ENCODE results near the gene CLRN3.

The CLRN3 gene

GRCh38 chr10:127890832-127891334 lies 1.9 kb downstream of the CLRN3 start:
- Histone ChIP-seq H3K4me3 (ENCODE audit: low read length) (no peak overlapping the region), H3K9ac (ENCODE audit: low read depth, low read length) (no peak overlapping the region), H3K27ac (ENCODE audit: low read depth, low read length) (no peak overlapping the region), H3K27me3 (ENCODE audit: insufficient read depth, low read length) (peaks cover 4% of the 10 kb centered on the region; the same call in 1 of the 2 replicates), H3K9me3 (ENCODE audit: insufficient read depth, low read depth, low read length) (no peaks in the 10 kb centered on the region), H3K36me3 (ENCODE audit: insufficient read depth, low read length) (no peaks in the 10 kb centered on the region), H3K4me1 (ENCODE audit: insufficient read depth, low read length) (no peaks in the 10 kb centered on the region)
- WGBS, result 84% methylated on average over 3 of the region's 3 CpGs

- Histone ChIP-seq H3K4me3 (ENCODE audit: low read length) (no peak overlapping the region), H3K36me3 (ENCODE audit: insufficient read depth, low read length) (no peaks in the 10 kb centered on the region), H3K27ac (ENCODE audit: low read depth, low read length) (no peak overlapping the region), H3K27me3 (ENCODE audit: insufficient read depth, low read length) (peaks cover 4% of the 10 kb centered on the region; the same call in 1 of the 2 replicates), H3K9me3 (ENCODE audit: insufficient read depth, low read depth, low read length) (no peaks in the 10 kb centered on the region), H3K9ac (ENCODE audit: low read depth, low read length) (no peak overlapping the region), H3K4me1 (ENCODE audit: insufficient read depth, low read length) (no peaks in the 10 kb centered on the region)
- WGBS, result 91% methylated on average over 3 of the region's 3 CpGs
These were observed 2.5 kb downstream of the CLRN3 start for GRCh38 chr10:127890216-127890615.

- H3K36me3 ChIP-seq (ENCODE audit: insufficient read depth, low read length), result no peaks in the 10 kb centered on the region
- no peaks in the 10 kb centered on the region for H3K4me1 ChIP-seq (ENCODE audit: insufficient read depth, low read length)
- no peak overlapping the region for H3K4me3 ChIP-seq (ENCODE audit: low read length)
- H3K27ac ChIP-seq (ENCODE audit: low read depth, low read length), result no peak overlapping the region
- H3K9ac ChIP-seq (ENCODE audit: low read depth, low read length), result no peak overlapping the region
- peaks cover 4% of the 10 kb centered on the region; the same call in 1 of the 2 replicates for H3K27me3 ChIP-seq (ENCODE audit: insufficient read depth, low read length)
- 90% methylated on average over 4 of the region's 4 CpGs for WGBS
- H3K9me3 ChIP-seq (ENCODE audit: insufficient read depth, low read depth, low read length), result no peaks in the 10 kb centered on the region
These were observed 3.0 kb downstream of the CLRN3 start for GRCh38 chr10:127889605-127890195.

- H3K27ac ChIP-seq (ENCODE audit: low read depth, low read length), result no peak overlapping the region
- no peak overlapping the region for H3K4me3 ChIP-seq (ENCODE audit: low read length)
- no peaks in the 10 kb centered on the region for H3K9me3 ChIP-seq (ENCODE audit: insufficient read depth, low read depth, low read length)
- H3K9ac ChIP-seq (ENCODE audit: low read depth, low read length), result no peak overlapping the region
- H3K4me1 ChIP-seq (ENCODE audit: insufficient read depth, low read length), result no peaks in the 10 kb centered on the region
- H3K27me3 ChIP-seq (ENCODE audit: insufficient read depth, low read length), result peaks cover 4% of the 10 kb centered on the region; the same call in 1 of the 2 replicates
- WGBS, result 95% methylated on average over 13 of the region's 13 CpGs
- no peaks in the 10 kb centered on the region for H3K36me3 ChIP-seq (ENCODE audit: insufficient read depth, low read length)
These were observed 4.0 kb downstream of the CLRN3 start for GRCh38 chr10:127888521-127889312.

- H3K27ac ChIP-seq (ENCODE audit: low read depth, low read length), result no peak overlapping the region
- H3K4me1 ChIP-seq (ENCODE audit: insufficient read depth, low read length), result no peaks in the 10 kb centered on the region
- WGBS, result 93% methylated on average over 16 of the region's 16 CpGs
These were observed 5.0 kb downstream of the CLRN3 start for GRCh38 chr10:127887541-127888415.

GRCh38 chr10:127886371-127887051 lies 6.2 kb downstream of the CLRN3 start:
- H3K36me3 ChIP-seq (ENCODE audit: insufficient read depth, low read length), result no peaks in the 10 kb centered on the region
- 95% methylated on average over 12 of the region's 12 CpGs for WGBS
- no peak overlapping the region for H3K27ac ChIP-seq (ENCODE audit: low read depth, low read length)
- H3K9me3 ChIP-seq (ENCODE audit: insufficient read depth, low read depth, low read length), result no peaks in the 10 kb centered on the region
- no peak overlapping the region for H3K4me3 ChIP-seq (ENCODE audit: low read length)
- H3K9ac ChIP-seq (ENCODE audit: low read depth, low read length), result no peak overlapping the region
- H3K4me1 ChIP-seq (ENCODE audit: insufficient read depth, low read length), result no peaks in the 10 kb centered on the region
- no peaks in the 10 kb centered on the region for H3K27me3 ChIP-seq (ENCODE audit: insufficient read depth, low read length)

More at GRCh38 chr10:127887541-127888415, 5.0 kb downstream of the CLRN3 start:
- Histone ChIP-seq H3K9me3 (ENCODE audit: insufficient read depth, low read depth, low read length) (no peaks in the 10 kb centered on the region), H3K4me3 (ENCODE audit: low read length) (no peak overlapping the region), H3K9ac (ENCODE audit: low read depth, low read length) (no peak overlapping the region), H3K27me3 (ENCODE audit: insufficient read depth, low read length) (no peaks in the 10 kb centered on the region), H3K36me3 (ENCODE audit: insufficient read depth, low read length) (no peaks in the 10 kb centered on the region)

GRCh38 chr10:127884501-127884900 lies 8.2 kb downstream of the CLRN3 start:
- no peak overlapping the region for H3K27ac ChIP-seq (ENCODE audit: low read depth, low read length)
- no peaks in the 10 kb centered on the region for H3K27me3 ChIP-seq (ENCODE audit: insufficient read depth, low read length)
- no peak overlapping the region for H3K9ac ChIP-seq (ENCODE audit: low read depth, low read length)
- no peak overlapping the region for H3K4me3 ChIP-seq (ENCODE audit: low read length)
- H3K36me3 ChIP-seq (ENCODE audit: insufficient read depth, low read length), result no peaks in the 10 kb centered on the region
- H3K4me1 ChIP-seq (ENCODE audit: insufficient read depth, low read length), result no peaks in the 10 kb centered on the region
- no peaks in the 10 kb centered on the region for H3K9me3 ChIP-seq (ENCODE audit: insufficient read depth, low read depth, low read length)
- WGBS, result 86% methylated on average over 5 of the region's 5 CpGs

GRCh38 chr10:127883516-127883915 lies 9.2 kb downstream of the CLRN3 start:
- no peaks in the 10 kb centered on the region for H3K4me1 ChIP-seq (ENCODE audit: insufficient read depth, low read length)
- 94% methylated on average over 10 of the region's 10 CpGs for WGBS
- H3K27ac ChIP-seq (ENCODE audit: low read depth, low read length), result no peak overlapping the region
- no peaks in the 10 kb centered on the region for H3K27me3 ChIP-seq (ENCODE audit: insufficient read depth, low read length)
- H3K9ac ChIP-seq (ENCODE audit: low read depth, low read length), result no peak overlapping the region
- no peak overlapping the region for H3K4me3 ChIP-seq (ENCODE audit: low read length)
- no peaks in the 10 kb centered on the region for H3K9me3 ChIP-seq (ENCODE audit: insufficient read depth, low read depth, low read length)
- H3K36me3 ChIP-seq (ENCODE audit: insufficient read depth, low read length), result no peaks in the 10 kb centered on the region

GRCh38 chr10:127882801-127883459 lies 9.8 kb downstream of the CLRN3 start:
- no peaks in the 10 kb centered on the region for H3K9me3 ChIP-seq (ENCODE audit: insufficient read depth, low read depth, low read length)
- no peak overlapping the region for H3K4me3 ChIP-seq (ENCODE audit: low read length)
- no peaks in the 10 kb centered on the region for H3K4me1 ChIP-seq (ENCODE audit: insufficient read depth, low read length)
- WGBS, result 93% methylated on average over 4 of the region's 4 CpGs
- no peaks in the 10 kb centered on the region for H3K27me3 ChIP-seq (ENCODE audit: insufficient read depth, low read length)
- H3K36me3 ChIP-seq (ENCODE audit: insufficient read depth, low read length), result no peaks in the 10 kb centered on the region
- H3K9ac ChIP-seq (ENCODE audit: low read depth, low read length), result no peak overlapping the region
- no peak overlapping the region for H3K27ac ChIP-seq (ENCODE audit: low read depth, low read length)

GRCh38 chr10:127882391-127882790 lies 10.3 kb downstream of the CLRN3 start:
- Histone ChIP-seq H3K9me3 (ENCODE audit: insufficient read depth, low read depth, low read length) (no peaks in the 10 kb centered on the region), H3K36me3 (ENCODE audit: insufficient read depth, low read length) (no peaks in the 10 kb centered on the region), H3K4me3 (ENCODE audit: low read length) (no peak overlapping the region), H3K27ac (ENCODE audit: low read depth, low read length) (no peak overlapping the region), H3K27me3 (ENCODE audit: insufficient read depth, low read length) (no peaks in the 10 kb centered on the region), H3K9ac (ENCODE audit: low read depth, low read length) (no peak overlapping the region), H3K4me1 (ENCODE audit: insufficient read depth, low read length) (no peaks in the 10 kb centered on the region)
- WGBS, result 80% methylated on average over 8 of the region's 8 CpGs

Data from HUES64 (cell line).